GM12865 (cell line): ENCODE data around the gene PCSK2.

Experiments used
- DNase-seq: peaks from one replicate; pipeline ENCODE4 v3.0.0; 2010; ENCODE audit warnings: low read depth
- H3K4me3 ChIP-seq: 2 replicates; pipeline ENCODE4 v1.5.1; 2011; ENCODE audit warnings: mild to moderate bottlenecking, low read depth, low read length, control low read depth
- TF ChIP-seq, protein P1 (sequence below): IDR thresholded peaks from 2 replicates; pipeline ENCODE4 v1.5.1; 2011; ENCODE audit warnings: low read length, control low read depth, low read depth, inconsistent platforms; ENCODE audit not compliant: insufficient read depth; ENCODE audit errors: missing control alignments

PCSK2 gene

DNA sequence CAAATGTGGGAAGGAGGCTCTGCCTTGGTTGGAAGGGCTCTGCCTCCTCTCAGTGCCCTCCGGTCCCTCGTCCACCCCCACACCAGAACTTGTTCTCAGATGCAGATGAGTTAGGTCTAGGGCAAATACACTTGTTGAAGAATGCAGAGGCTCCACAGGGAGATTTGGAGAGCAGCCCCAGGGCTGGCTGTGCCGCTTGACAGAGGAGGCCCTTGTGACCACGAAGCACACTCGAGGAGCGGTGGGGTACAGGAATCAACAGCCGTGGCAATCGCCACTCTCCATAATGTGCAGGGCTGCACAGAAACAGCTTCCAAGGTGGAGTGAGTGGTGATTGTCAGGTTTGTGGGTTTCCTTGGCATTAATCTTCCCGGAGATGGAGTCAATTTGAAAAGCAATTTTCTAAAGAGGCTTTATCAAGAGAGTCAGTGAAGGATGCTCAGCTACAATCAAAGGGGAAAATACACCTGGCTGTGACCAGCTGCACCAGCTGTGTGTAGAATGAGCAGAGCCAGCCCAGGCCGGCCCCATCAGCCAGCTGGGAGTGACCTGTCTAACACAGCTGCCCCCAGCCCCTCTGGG is 244.9 kb downstream of the PCSK2 start:
- H3K4me3 ChIP-seq = no peak overlapping the region
- TF ChIP-seq, protein P1, sequence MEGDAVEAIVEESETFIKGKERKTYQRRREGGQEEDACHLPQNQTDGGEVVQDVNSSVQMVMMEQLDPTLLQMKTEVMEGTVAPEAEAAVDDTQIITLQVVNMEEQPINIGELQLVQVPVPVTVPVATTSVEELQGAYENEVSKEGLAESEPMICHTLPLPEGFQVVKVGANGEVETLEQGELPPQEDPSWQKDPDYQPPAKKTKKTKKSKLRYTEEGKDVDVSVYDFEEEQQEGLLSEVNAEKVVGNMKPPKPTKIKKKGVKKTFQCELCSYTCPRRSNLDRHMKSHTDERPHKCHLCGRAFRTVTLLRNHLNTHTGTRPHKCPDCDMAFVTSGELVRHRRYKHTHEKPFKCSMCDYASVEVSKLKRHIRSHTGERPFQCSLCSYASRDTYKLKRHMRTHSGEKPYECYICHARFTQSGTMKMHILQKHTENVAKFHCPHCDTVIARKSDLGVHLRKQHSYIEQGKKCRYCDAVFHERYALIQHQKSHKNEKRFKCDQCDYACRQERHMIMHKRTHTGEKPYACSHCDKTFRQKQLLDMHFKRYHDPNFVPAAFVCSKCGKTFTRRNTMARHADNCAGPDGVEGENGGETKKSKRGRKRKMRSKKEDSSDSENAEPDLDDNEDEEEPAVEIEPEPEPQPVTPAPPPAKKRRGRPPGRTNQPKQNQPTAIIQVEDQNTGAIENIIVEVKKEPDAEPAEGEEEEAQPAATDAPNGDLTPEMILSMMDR = no peak
- DNase-seq = no peak

DNA sequence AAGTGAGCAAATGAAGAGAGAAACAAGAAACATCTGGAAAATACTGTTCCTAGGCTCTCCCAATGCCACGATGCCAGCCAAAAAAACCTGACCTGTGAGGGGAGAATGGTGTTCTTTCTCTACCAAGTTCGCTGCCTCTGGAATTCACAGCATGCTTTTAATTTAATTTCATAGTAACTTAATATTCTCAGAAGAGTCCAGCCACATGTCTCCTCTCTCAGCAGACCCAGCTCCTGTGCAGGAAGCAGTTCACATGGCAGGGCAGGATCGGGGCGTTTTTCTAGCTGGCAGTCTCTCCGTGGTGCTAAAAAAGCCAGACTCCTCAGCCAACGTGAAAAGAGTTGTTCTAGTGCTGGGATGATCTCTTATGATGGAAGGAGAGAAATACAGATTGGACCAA is 246.8 kb downstream of the PCSK2 start:
- DNase-seq = no peak
- TF ChIP-seq, protein P1 = no peak
- H3K4me3 ChIP-seq = no peak overlapping the region

DNA sequence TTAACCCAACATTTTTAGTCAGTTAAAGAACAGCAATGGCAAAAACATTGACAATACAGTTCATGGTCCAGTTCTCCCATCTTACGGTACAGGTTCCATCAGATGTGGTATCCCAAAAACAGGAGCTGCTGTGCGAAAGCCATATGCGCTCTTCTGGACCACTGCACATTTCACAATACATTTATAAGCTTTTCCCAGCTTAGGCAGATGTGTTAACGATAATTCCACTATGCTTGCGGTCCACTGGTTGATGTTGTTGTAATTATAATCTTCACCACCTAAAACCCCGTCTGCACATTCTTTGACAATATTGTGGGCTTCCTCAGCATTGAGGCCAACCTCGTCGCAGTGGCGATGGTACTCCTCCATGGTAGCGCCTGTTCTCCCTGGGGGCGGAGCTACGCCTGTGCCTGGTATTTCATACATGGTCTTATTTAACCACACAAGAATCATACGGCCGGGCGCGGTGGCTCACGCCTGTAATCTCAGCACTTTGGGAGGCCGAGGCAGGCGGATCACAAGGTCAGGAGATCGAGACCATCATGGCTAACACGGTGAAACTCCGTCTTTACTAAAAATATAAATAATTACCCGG is 252.3 kb downstream of the PCSK2 start:
- TF ChIP-seq, protein P1 = no peak
- no peak for DNase-seq
- H3K4me3 ChIP-seq = no peak overlapping the region

DNA sequence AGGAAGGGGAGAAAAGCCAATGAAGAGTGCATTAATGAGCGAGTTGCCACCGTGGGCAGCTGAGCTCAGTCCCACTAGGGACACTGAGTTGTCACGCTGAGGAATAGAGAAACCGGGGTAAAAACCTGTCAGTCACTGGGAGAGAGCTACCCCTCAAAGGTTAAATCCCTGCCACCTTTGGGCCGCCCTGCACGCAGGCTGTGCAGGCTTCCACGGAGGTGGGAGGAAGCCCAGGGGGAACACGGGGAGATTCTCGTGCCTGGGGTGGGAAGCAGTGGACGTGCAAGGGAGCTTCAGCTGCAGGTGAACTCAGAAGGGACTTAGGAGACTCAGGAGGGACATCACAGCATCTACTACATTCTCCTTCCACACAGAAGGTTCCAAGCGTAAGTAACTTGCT is 253.9 kb downstream of the PCSK2 start:
- DNase-seq = no peak
- TF ChIP-seq, protein P1 = no peak
- no peak overlapping the region for H3K4me3 ChIP-seq

DNA sequence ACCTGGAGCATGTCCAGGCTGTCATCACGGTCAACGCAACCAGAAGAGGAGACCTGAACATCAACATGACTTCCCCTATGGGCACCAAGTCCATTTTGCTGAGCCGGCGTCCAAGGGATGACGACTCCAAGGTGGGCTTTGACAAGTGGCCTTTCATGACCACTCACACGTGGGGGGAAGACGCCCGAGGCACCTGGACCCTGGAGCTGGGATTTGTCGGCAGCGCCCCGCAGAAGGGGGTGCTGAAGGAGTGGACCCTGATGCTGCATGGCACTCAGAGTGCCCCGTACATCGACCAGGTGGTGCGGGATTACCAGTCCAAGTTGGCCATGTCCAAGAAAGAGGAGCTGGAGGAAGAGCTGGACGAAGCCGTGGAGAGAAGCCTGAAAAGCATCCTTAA is 254.8 kb downstream of the PCSK2 start:
- no peak for DNase-seq
- no peak overlapping the region for H3K4me3 ChIP-seq
- TF ChIP-seq, protein P1 = no peak

DNA sequence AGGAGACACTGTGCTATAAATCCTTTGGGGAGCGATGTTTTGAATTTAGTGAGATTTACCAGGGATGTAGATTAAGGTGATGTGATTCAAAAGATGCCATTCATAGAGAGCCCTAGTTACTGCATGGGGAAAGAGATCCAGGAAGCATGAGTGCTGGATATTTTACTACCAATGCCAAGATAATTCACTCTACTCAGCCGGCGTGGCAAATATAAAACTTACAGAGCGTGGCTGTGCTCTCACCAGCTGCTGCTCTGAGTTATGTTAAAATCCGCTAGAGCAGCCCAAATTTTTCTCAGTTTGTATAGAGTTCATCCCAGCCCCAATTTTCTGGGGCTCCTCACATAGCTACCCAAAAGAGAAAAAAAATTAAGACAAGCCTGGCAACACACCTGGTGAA is 255.7 kb downstream of the PCSK2 start:
- no peak overlapping the region for H3K4me3 ChIP-seq
- no peak for DNase-seq
- TF ChIP-seq, protein P1 = no peak

DNA sequence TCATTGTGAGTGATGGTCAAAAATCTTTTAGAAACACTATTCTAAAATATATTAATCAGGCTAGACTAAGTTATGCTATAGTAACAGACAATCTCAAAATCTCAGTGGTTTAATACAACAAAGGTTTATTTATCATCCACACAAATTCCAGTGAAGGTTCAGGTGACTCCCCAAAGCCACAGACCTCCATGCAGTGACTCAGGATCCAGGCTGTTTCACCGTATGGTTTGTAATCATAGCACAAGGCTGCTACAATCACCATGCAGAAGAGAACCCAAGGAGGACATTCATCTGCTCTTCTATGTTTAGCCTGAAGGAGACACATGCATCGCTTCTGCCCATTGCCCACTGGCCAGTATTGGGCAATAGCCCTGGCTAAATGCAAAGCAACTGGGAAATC is 258.2 kb downstream of the PCSK2 start:
- TF ChIP-seq, protein P1 = no peak
- no peak for DNase-seq
- H3K4me3 ChIP-seq = no peak overlapping the region
